Activated T-cell treated with anti-CD3 and anti-CD28 coated beads for 1 hour (primary cell): ENCODE data around the gene PCDHGC5.

ENCODE experiments used
- DNase-seq: peaks from one replicate; pipeline ENCODE4 v3.0.0-alpha.2; 2020; ENCODE audit warnings: low read depth

PCDHGC5 gene

DNA sequence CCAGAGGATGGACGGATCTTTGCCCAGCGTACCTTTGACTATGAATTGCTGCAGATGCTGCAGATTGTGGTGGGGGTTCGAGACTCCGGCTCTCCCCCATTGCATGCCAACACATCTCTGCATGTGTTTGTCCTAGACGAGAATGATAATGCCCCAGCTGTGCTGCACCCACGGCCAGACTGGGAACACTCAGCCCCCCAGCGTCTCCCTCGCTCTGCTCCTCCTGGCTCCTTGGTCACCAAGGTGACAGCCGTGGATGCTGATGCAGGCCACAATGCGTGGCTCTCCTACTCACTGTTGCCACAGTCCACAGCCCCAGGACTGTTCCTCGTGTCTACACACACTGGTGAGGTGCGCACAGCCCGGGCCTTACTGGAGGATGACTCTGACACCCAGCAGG is 1.9 kb downstream of the PCDHGC5 start:
- DNase-seq, result no peak

DNA sequence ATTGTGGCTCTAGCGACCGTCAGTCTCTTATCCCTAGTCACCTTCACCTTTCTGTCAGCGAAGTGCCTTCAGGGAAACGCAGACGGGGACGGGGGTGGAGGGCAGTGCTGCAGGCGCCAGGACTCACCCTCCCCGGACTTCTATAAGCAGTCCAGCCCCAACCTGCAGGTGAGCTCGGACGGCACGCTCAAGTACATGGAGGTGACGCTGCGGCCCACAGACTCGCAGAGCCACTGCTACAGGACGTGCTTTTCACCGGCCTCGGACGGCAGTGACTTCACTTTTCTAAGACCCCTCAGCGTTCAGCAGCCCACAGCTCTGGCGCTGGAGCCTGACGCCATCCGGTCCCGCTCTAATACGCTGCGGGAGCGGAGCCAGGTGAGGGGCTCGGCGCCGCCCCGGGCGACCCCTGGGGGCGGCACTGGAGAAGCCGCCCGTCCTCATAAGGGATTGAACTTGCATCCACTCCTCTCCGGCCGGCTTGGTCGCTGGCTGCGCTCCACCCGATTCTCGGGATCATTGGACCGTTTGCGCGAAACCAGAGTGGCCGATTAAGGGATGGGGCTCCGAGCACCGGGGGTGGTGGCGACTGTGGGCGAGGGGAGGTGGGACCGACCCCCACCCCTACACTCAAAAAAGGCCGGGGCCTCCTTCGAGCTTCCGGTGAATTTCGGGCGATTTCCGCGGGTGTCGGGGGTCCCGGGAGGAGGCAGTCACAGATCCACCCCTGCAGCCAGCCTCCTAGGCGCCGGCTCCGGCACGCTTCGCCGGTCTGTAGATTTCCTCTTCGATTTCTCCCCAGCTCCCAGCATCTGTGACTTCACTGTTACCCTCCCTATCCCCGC is 2.7 kb downstream of the PCDHGC5 start:
- no peak for DNase-seq

DNA sequence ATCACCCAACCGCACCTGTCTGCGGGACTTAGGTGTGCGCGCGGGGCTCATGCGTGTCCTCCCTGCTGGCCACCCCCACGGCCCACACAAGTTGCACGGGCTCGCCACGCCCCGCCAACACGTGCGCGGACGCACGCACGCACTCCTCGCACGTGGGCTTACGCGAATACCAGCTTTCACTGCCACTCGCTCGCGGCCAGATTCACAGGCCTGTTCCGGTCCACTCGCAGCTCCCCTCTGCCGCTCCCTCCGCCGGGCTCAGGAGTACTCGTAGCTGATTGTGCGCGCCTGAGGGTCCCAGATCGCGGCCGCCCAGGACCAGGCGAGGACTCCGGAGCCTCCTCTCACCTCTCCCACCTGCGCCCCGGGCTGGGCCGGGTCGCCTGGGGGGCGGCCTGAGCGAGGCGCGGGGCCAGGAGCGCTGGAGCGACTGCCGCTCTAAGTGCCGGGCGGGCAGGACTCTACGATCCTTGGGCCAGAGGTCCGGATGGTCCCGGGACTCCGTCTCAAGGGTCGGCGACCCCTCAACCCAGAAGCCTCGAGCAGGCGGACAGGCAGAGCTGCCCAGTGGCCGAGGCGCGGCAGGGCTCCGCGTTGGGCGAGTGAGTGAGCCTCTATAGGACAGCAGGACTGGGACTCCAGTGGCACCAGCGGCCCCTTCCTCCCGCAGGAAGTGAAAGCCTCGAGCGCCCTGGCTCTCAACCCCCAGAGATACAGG is 3.4 kb downstream of the PCDHGC5 start:
- no peak for DNase-seq

DNA sequence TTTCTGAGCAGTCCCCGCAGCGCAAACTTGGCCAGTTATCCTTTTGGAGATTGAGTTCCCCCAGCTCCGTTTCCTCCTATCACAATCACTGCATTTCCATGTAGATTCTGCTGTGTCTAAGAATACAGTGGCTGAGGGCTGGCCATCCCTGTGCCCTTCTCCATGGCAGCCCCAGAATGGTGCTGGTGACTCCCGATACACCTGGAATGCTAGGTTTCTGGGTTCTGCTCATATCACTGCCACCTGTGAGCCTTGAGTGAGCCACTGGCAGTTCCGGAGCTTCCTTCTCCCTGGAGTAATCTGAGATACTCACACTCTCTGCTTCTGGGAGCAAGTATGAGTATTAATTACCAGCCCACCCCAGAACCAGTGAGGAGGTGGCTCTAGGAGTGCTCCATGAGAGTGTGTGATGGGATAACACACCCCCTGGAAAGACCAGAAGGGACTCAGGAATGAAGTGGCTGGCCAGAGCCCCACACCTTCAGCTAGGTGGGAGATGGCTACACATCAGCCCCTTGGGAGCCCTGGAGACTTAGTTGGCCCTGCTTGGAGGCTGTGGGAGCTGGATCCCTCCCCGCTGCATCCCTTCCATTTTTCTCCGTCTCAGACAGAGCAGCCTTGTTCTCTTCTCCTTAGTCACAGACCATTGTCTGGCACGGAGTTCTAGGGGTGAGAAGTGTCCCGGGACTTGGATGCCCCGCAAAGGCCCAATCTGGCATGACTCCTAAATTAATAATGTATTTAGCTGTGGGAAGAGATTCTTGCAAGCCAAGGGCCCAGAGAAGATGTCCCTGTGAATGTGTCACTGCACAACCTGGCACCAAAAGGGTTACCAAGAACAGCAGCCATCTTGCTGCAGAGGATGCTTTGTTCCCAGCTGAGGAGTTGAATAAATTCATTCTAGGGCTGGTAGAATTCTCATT is 4.9 kb downstream of the PCDHGC5 start:
- no peak for DNase-seq

DNA sequence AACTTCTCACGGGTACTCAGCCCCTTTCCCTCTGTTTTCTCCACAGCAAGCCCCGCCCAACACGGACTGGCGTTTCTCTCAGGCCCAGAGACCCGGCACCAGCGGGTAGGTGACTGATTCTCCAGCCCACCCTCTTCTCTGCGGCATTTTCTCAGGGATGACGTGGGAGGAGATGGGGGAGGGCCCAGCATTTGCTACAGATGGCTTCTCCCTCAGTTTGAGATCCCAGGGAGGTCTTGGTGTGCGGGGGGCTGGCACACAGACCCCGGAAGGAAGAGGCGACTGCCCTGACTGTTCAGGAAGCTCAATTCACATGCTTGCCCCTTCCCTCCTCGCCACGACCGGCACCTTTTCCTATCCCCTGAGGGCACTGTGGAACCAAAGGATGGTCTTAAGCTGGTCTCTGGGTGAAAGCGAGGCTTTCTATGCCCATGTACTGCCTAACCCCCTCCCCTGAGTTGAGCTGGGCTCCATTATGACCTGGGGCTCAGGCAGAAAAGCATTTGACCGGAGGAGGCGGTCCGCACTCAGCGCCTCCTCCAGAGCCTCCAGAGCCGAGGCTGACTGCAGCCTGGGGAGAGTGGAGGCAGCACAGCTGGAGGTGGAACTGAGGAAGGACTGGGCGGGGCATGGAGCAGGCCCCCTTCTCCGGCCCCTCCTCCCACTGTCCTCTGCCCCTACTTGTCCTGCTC is 6.0 kb downstream of the PCDHGC5 start:
- no peak for DNase-seq

DNA sequence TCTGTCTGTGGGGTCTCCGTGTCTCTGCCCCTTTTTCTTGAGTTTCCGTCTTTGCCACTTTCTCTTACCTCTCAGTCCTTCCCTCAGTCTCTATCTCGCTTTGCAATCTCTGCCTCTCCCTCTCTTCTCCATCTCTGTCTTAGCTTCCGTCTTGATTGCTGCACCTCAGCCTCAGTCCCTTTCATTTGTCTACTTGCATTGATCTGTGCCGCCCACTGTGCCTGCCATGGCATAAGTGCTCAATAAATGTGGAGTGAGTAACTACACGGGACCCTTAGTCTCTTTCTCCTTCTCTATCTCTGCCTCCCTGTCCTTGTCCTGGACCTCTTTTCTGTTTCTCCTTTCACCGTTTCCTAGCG is 6.6 kb downstream of the PCDHGC5 start:
- no peak for DNase-seq

DNA sequence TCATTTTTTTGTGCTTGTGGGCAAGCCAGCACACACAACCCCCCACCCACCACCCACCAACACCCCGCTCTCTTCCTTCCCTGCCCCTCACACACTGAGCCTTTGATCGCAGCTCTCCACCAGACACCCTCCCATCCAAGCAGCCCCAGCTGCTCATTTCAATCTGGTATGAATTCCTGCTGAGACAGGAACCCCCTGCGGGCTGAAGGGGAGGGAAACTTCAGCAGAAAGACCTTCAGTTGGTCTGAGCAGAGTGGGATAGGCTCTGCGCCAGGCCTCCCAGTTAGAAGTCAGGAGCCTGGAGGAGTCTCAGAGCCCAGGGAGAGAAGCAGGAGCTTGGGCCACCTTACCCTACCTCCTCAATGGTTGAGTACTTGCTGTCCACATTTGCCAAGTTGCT is 7.2 kb downstream of the PCDHGC5 start:
- no peak for DNase-seq

DNA sequence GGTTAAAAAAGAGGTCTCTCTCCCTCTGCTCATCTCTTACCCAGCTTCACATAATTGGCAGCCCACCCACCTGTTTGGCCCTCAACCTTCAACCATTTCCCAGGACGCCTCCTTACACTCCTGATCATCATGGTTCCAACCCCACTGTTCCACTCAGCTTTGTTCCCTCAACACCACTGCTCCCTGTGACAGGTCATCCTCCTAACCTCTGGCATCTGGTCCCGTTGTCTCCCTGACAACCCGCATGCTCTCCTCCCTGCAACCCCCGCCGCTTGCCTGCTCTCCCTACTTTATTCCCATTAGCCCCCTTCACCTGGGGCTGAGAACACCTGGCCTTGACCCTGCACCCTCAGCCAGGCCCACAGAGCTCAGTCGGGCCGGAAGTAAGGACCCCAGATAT is 12.9 kb downstream of the PCDHGC5 start:
- no peak for DNase-seq

DNA sequence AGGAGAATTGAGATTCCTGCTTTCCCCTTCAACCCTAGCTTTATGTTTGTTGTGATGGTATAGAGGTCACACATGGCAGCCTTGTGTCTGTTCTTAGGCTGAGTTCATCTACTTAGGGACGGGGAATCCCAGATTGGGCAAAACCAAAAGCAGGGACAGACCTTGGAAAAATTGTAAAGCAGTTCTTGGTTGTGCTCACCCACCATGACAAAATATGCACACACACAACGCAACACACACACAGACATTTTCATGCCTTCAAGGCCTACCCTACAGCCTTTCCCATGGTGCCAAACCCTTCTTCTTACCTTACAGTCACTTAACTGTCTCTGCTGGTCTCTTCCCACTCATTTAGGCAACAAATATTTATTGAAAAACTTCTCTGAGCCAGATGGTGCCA is 14.8 kb downstream of the PCDHGC5 start:
- no peak for DNase-seq

DNA sequence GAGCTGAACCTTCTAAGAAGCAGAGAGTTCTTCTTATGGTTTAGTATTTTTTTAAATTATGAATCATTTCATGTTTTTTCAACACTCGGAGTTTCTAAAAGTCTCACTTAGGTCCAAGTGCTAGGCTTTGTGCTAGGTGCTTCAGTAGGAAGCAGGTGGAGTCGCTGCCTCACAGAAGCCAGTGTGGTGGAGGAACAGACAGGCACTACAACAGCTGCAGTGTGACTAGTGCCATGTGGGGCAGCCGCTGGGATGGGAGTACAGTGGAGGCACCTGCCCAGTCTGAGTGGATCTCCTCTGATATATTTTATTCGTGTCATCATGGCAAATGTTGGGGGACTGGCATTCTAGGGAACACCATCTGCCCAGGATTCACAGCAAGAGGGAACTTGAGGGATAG is 15.3 kb downstream of the PCDHGC5 start:
- no peak for DNase-seq

DNA sequence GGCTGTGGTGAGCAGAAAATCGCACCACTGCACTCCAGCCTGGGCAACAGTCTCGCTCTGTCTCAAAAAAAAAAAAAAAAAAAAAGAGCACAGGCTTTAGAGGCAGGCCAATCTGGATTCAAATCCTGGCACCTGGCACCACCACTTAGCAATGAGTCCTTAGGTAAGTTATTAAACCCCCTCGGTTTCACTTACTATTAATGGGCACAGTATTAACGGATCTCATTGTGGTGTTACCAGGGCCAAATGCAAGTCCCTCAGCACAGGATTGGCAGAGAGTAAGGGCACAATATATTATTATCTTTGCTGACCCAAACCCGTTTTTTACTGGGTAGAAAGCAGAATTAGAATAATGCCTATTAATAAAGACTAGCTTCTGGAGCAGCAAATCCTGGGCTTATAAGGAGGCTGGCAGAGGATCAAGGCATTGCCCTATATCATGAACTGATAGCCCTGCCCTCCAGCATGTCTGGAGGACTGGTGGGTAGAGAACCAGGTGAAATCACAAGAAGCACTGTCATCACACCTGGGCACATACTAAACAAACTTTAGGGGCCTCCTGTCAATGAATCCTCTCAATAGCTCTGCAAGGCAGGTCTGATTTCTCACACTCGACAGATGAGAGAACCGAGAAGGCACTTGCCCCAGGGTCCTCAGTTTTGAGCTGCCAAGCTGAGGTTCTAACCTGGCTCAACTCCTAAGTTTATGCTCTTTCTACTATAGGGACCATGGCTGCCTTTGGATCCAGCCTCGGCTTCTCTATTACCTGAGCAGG is 17.7 kb downstream of the PCDHGC5 start:
- DNase-seq, result no peak

DNA sequence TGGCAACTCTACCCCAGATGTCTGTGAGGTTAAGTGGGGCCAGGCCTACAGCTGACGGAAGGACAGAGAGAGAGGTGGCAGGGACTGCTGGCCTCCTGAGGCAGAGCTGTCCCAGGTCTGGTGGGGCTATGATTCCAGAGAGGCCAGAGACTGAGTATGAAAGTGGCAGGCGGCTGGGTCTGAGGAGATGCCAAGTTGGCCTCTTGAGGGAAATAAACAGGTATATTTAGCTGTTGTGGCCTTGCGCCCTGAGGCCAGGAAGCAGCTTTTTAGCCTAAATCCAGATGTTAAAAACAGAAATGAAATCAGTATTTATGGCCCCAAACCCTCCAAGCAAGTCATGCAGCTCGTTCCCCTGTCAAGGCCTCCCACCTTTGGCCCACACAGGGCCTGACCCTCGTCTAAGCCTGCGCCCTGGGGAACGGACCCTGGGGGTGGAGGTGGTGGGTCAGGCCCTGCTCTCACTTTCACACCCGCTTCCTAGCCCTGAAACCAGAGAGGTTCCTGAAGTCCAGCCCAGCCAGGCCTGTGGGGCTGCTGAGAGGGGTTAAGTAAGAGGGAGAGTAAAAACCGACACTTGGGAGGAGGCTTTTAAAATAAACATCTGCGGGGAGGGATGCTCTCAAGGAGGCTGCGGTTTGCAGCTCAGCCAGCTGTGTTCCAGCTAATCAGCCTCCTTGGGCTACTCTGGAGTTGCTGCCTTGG is 18.7 kb downstream of the PCDHGC5 start:
- no peak for DNase-seq

DNA sequence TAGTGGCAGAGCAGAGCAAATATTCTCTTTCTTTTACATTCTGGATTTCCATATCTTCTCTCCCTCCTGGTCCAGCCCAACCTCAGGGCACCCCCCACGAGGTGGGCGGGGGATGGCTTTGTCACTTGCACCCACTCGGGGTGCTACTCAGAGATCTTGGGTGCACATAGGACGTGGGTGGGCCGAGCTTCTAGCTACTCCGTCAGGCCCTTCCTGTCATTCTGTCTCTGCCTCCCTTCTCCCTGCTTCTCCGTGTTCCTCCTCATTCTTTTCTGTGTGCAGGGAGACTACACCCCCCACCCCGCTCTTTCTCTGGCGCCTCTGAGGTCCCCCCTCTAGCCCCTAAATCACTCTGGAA is 19.5 kb downstream of the PCDHGC5 start:
- DNase-seq, result no peak

DNA sequence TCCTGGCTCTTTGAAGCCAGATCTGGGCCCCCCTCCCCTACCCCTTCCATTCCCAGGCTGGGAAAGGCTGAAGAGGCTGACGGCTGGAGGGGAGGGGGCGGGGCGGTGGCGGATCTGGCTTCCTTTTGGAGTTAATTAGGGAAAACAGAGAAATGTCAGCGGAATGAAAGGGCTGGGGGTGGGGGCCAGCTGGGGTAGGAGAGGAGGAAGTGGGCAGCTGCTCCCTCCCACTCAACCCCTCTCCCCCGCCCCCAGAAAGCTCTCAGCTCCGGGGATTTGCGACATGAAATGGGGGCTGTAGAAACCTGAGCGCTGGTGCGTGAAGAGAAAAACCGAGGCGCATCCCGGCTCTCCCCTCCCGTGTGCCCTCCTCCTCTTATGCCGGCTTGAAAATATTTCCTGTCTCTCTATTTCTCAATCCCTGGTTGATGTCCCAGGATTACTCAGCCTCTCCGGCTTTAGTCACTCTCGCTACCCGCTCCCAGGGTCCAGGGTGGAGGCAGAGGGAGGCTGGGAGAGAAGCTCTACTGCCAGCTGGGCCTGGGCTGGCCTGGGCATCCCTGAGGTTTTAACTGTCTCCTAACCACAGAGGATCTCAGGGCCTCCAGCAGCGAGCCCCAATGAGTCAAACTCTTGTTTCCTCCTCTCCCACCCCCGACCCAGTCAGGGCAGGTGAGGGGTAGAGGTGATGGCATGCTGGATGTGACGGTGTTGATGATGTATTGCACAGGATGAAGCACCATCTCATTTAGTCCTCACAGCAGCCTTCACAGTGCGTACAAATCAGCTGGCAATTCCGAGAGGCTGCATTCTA is 20.1 kb downstream of the PCDHGC5 start:
- DNase-seq, result no peak

DNA sequence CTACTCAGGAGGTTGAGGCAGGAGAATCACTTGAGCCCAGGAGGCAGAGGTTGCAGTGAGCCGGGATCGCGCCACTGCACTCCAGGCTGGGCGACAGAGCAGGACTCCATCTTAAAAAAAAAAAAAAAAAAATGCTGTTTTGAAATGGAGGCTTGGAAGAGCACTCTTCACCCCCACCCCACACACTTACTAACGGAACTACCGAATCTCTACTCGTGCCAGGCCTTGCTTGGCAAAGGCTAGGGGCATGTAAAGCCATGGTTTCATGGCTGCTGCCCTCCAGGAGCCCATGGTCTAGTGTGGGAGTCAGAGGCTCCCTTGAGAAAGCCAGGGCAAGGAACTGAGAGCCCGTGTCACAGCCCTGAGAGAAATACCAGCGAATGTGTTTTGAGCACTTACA is 21.3 kb downstream of the PCDHGC5 start:
- DNase-seq, result no peak

DNA sequence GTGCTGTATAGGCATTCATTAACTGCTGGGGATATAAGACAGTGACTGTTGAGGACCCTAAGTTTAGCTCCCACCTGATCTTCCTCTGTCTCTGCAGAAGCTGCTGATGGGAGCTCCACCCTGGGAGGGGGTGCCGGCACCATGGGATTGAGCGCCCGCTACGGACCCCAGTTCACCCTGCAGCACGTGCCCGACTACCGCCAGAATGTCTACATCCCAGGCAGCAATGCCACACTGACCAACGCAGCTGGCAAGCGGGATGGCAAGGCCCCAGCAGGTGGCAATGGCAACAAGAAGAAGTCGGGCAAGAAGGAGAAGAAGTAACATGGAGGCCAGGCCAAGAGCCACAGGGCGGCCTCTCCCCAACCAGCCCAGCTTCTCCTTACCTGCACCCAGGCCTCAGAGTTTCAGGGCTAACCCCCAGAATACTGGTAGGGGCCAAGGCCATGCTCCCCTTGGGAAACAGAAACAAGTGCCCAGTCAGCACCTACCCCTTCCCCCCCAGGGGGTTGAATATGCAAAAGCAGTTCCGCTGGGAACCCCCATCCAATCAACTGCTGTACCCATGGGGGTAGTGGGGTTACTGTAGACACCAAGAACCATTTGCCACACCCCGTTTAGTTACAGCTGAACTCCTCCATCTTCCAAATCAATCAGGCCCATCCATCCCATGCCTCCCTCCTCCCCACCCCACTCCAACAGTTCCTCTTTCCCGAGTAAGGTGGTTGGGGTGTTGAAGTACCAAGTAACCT is 22.1 kb downstream of the PCDHGC5 start:
- no peak for DNase-seq

DNA sequence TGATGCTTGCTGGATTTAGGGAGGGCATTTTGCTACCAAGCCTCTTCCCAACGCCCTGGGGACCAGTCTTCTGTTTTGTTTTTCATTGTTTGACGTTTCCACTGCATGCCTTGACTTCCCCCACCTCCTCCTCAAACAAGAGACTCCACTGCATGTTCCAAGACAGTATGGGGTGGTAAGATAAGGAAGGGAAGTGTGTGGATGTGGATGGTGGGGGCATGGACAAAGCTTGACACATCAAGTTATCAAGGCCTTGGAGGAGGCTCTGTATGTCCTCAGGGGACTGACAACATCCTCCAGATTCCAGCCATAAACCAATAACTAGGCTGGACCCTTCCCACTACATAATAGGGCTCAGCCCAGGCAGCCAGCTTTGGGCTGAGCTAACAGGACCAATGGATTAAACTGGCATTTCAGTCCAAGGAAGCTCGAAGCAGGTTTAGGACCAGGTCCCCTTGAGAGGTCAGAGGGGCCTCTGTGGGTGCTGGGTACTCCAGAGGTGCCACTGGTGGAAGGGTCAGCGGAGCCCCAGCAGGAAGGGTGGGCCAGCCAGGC is 23.0 kb downstream of the PCDHGC5 start:
- DNase-seq, result no peak

DNA sequence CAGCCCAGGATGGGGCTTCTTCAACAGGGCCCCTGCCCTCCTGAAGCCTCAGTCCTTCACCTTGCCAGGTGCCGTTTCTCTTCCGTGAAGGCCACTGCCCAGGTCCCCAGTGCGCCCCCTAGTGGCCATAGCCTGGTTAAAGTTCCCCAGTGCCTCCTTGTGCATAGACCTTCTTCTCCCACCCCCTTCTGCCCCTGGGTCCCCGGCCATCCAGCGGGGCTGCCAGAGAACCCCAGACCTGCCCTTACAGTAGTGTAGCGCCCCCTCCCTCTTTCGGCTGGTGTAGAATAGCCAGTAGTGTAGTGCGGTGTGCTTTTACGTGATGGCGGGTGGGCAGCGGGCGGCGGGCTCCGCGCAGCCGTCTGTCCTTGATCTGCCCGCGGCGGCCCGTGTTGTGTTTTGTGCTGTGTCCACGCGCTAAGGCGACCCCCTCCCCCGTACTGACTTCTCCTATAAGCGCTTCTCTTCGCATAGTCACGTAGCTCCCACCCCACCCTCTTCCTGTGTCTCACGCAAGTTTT is 23.6 kb downstream of the PCDHGC5 start:
- DNase-seq, result peak; percentile 89
